ENCODE results near the gene ZFHX2. TPM values are rescaled to one million over a fixed set of nuclear protein-coding genes. Genes with fewer than 3 reads are reported as not detected.
"Not testable (repeated sequence)": the region's sequence is repeated elsewhere in the genome, so short reads cannot be mapped to it uniquely, and the experiment has no call there.

Gene ZFHX2
- polyA plus RNA-seq, 1 experiment, result 0.09 TPM

- Histone ChIP-seq H3K9me3 (ENCODE audit: control insufficient read depth, insufficient read depth, low read length) (no peaks in the 10 kb centered on the region; the same call in 1 of the 2 replicates), H3K27ac (ENCODE audit: low read depth, low read length) (no peak overlapping the region), H3K4me3 (ENCODE audit: low read depth, low read length) (no peak overlapping the region), H3K27me3 (ENCODE audit: control insufficient read depth, insufficient read depth, low read length) (no peaks in the 10 kb centered on the region)
- POLR2A ChIA-PET, result no interaction called here
- no peak for DNase-seq (ENCODE audit: low read depth, low spot score)
- CTCF ChIA-PET, result interaction anchor here (0.9 to 3.9 kb wide), 13 partner anchors 16 to 364 kb away, joined by 3 to 56 read pairs (median 4); partner anchors contain the start of gene DHRS4
- no peak for TF ChIP-seq CTCF (IDR thresholded peaks at IDR 0.05; ENCODE audit: low read depth, low read length)
These were observed 38.0 kb upstream of the ZFHX2 start for GRCh38 chr14:23589606-23590005.

- no peaks in the 10 kb centered on the region; the same call in 1 of the 2 replicates for H3K9me3 ChIP-seq (ENCODE audit: control insufficient read depth, insufficient read depth, low read length)
- H3K27me3 ChIP-seq (ENCODE audit: control insufficient read depth, insufficient read depth, low read length), result no peaks in the 10 kb centered on the region
- H3K27ac ChIP-seq (ENCODE audit: low read depth, low read length), result no peak overlapping the region
- POLR2A ChIA-PET, result no interaction called here
- DNase-seq (ENCODE audit: low read depth, low spot score), result peak; percentile 60
- H3K4me3 ChIP-seq (ENCODE audit: low read depth, low read length), result no peak overlapping the region
- CTCF ChIA-PET, result interaction anchor here (0.5 to 3.9 kb wide), 21 partner anchors 9 to 519 kb away, joined by 3 to 56 read pairs (median 3); partner anchors contain the start of gene DHRS4
- peak; percentile 79 for TF ChIP-seq CTCF (IDR thresholded peaks at IDR 0.05; ENCODE audit: low read depth, low read length)
These were observed 37.5 kb upstream of the ZFHX2 start for GRCh38 chr14:23588884-23589598.

GRCh38 chr14:23584527-23585203 lies 33.1 kb upstream of the ZFHX2 start:
- H3K27ac ChIP-seq (ENCODE audit: low read depth, low read length); CTCF ChIA-PET; H3K27me3 ChIP-seq (ENCODE audit: control insufficient read depth, insufficient read depth, low read length); DNase-seq (ENCODE audit: low read depth, low spot score); H3K4me3 ChIP-seq (ENCODE audit: low read depth, low read length); H3K9me3 ChIP-seq (ENCODE audit: control insufficient read depth, insufficient read depth, low read length); POLR2A ChIA-PET: not testable (repeated sequence)

GRCh38 chr14:23583761-23584526 lies 32.4 kb upstream of the ZFHX2 start:
- CTCF ChIA-PET; H3K4me3 ChIP-seq (ENCODE audit: low read depth, low read length); POLR2A ChIA-PET; H3K27ac ChIP-seq (ENCODE audit: low read depth, low read length); DNase-seq (ENCODE audit: low read depth, low spot score); H3K9me3 ChIP-seq (ENCODE audit: control insufficient read depth, insufficient read depth, low read length): not testable (repeated sequence)
- H3K27me3 ChIP-seq (ENCODE audit: control insufficient read depth, insufficient read depth, low read length), result peaks cover 13% of the 10 kb centered on the region

- CTCF ChIA-PET, result interaction anchor here (0.9 kb wide), 1 partner anchor 49 kb away, joined by 3 read pairs; no protein-coding TSS in a partner anchor
- Histone ChIP-seq H3K4me3 (ENCODE audit: low read depth, low read length) (no peak overlapping the region), H3K27me3 (ENCODE audit: control insufficient read depth, insufficient read depth, low read length) (peaks cover 21% of the 10 kb centered on the region), H3K27ac (ENCODE audit: low read depth, low read length) (no peak overlapping the region), H3K9me3 (ENCODE audit: control insufficient read depth, insufficient read depth, low read length) (no peaks in the 10 kb centered on the region; the same call in 1 of the 2 replicates)
- DNase-seq (ENCODE audit: low read depth, low spot score), result no peak
- POLR2A ChIA-PET, result no interaction called here
- no peak for TF ChIP-seq CTCF (IDR thresholded peaks at IDR 0.05; ENCODE audit: low read depth, low read length)
These were observed 31.6 kb upstream of the ZFHX2 start for GRCh38 chr14:23582906-23583760.
